ENCODE measurements around the gene PPP1R3F. TPM values are rescaled to one million over a fixed set of nuclear protein-coding genes. Genes with fewer than 3 reads are reported as not detected.

The PPP1R3F gene
- total and polyA plus RNA-seq, 4 donors: 0.78 to 1.7 (median 1.4) TPM

DNA sequence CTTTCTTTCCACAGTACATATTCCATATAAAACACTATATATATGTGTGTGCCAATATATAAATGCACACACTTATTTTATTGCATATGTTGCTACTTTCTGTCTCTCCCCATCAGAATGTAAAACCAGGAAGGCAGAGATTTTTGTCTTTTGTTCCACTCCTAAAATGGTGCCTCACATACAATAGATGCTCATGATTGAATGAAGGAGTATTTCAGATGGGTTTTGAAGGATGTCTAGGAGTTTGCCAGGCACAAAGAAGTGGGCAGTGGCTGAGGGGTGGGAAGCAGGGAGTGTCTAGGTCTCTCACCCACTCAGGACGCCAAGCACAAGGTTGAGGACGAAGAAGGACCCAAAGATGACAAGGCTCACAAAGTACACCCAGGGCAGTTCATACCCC lies 41.9 kb upstream of the PPP1R3F start:
- Histone ChIP-seq H3K9ac (ENCODE audit: low read depth in 1 of 2, low read length in 2 of 2) (no peak overlapping the region), H3K4me1 (ENCODE audit: control insufficient read depth in 4 of 4, insufficient read depth in 4 of 4, low read length in 3 of 4) (no peaks in the 10 kb centered on the region), H3K36me3 (ENCODE audit: control insufficient read depth in 4 of 4, insufficient read depth in 3 of 4, low read depth in 1 of 4, low read length in 3 of 4) (no peaks in the 10 kb centered on the region), H3K9me3 (ENCODE audit: control insufficient read depth in 4 of 4, low read length in 3 of 4) (no peaks in the 10 kb centered on the region), H3K27me3 (ENCODE audit: control insufficient read depth in 4 of 4, insufficient read depth in 4 of 4, low read length in 3 of 4) (peaks cover 0 to 2% (median 0%) of the 10 kb centered on the region in 4 donors), H3K27ac (ENCODE audit: low read depth in 1 of 2, low read length in 2 of 2) (no peak overlapping the region), H3K4me3 (ENCODE audit: low read depth in 1 of 3, low read length in 3 of 3) (no peak overlapping the region)
- WGBS: 75% methylated on average over 2 of the region's 2 CpGs
- TF ChIP-seq, protein P1, sequence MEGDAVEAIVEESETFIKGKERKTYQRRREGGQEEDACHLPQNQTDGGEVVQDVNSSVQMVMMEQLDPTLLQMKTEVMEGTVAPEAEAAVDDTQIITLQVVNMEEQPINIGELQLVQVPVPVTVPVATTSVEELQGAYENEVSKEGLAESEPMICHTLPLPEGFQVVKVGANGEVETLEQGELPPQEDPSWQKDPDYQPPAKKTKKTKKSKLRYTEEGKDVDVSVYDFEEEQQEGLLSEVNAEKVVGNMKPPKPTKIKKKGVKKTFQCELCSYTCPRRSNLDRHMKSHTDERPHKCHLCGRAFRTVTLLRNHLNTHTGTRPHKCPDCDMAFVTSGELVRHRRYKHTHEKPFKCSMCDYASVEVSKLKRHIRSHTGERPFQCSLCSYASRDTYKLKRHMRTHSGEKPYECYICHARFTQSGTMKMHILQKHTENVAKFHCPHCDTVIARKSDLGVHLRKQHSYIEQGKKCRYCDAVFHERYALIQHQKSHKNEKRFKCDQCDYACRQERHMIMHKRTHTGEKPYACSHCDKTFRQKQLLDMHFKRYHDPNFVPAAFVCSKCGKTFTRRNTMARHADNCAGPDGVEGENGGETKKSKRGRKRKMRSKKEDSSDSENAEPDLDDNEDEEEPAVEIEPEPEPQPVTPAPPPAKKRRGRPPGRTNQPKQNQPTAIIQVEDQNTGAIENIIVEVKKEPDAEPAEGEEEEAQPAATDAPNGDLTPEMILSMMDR (IDR thresholded peaks at IDR 0.05; ENCODE audit: low read depth, low read length, missing input control): no peak
- no peak for TF ChIP-seq TAF1 (conservative IDR thresholded peaks at IDR 0.05)
- no peak for TF ChIP-seq HNF4G (IDR thresholded peaks at IDR 0.05)
- TF ChIP-seq HNF4A (conservative IDR thresholded peaks at IDR 0.05): no peak
- no peak for TF ChIP-seq YY1 (IDR thresholded peaks at IDR 0.05)
- TF ChIP-seq GABPA (IDR thresholded peaks at IDR 0.05 in 1 of 2, conservative IDR thresholded peaks at IDR 0.05 in 1 of 2): no peak
- no peak for TF ChIP-seq FOXA1 (IDR thresholded peaks at IDR 0.05)
- TF ChIP-seq EGR1 (IDR thresholded peaks at IDR 0.05; ENCODE audit: low read depth in 2 of 2): no peak
- no peak for TF ChIP-seq FOXA2 (IDR thresholded peaks at IDR 0.05)
- TF ChIP-seq, protein P2, sequence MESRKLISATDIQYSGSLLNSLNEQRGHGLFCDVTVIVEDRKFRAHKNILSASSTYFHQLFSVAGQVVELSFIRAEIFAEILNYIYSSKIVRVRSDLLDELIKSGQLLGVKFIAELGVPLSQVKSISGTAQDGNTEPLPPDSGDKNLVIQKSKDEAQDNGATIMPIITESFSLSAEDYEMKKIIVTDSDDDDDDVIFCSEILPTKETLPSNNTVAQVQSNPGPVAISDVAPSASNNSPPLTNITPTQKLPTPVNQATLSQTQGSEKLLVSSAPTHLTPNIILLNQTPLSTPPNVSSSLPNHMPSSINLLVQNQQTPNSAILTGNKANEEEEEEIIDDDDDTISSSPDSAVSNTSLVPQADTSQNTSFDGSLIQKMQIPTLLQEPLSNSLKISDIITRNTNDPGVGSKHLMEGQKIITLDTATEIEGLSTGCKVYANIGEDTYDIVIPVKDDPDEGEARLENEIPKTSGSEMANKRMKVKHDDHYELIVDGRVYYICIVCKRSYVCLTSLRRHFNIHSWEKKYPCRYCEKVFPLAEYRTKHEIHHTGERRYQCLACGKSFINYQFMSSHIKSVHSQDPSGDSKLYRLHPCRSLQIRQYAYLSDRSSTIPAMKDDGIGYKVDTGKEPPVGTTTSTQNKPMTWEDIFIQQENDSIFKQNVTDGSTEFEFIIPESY (IDR thresholded peaks at IDR 0.05): no peak
- no peak for TF ChIP-seq NR2F2 (IDR thresholded peaks at IDR 0.05)
- TF ChIP-seq, protein P3, sequence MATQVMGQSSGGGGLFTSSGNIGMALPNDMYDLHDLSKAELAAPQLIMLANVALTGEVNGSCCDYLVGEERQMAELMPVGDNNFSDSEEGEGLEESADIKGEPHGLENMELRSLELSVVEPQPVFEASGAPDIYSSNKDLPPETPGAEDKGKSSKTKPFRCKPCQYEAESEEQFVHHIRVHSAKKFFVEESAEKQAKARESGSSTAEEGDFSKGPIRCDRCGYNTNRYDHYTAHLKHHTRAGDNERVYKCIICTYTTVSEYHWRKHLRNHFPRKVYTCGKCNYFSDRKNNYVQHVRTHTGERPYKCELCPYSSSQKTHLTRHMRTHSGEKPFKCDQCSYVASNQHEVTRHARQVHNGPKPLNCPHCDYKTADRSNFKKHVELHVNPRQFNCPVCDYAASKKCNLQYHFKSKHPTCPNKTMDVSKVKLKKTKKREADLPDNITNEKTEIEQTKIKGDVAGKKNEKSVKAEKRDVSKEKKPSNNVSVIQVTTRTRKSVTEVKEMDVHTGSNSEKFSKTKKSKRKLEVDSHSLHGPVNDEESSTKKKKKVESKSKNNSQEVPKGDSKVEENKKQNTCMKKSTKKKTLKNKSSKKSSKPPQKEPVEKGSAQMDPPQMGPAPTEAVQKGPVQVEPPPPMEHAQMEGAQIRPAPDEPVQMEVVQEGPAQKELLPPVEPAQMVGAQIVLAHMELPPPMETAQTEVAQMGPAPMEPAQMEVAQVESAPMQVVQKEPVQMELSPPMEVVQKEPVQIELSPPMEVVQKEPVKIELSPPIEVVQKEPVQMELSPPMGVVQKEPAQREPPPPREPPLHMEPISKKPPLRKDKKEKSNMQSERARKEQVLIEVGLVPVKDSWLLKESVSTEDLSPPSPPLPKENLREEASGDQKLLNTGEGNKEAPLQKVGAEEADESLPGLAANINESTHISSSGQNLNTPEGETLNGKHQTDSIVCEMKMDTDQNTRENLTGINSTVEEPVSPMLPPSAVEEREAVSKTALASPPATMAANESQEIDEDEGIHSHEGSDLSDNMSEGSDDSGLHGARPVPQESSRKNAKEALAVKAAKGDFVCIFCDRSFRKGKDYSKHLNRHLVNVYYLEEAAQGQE (IDR thresholded peaks at IDR 0.05): no peak
- no peak for DNase-seq (ENCODE audit: low spot score)

DNA sequence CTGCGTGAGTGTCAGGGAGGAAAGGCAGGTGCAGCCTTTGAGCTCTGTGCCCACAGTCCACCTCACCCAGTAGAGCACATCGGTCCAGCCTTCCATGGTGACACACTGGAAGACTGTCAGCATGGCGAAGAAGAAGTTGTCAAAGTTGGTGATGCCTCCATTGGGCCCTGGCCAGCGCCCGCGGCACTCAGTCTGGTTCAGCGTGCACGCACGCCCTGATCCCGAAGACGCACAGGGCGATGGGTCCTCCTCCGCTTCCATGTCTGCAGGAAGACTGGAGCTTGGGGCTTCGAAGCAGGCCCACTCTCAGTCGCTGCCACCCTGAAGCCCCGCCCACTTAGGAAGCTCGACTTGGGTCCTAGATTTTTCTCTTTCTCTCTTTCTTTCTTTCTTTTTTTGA lies 41.4 kb upstream of the PPP1R3F start:
- DNase-seq (ENCODE audit: low spot score): no peak

More for the DNA sequence above, 41.4 kb upstream of the PPP1R3F start:
- Histone ChIP-seq H3K4me3 (ENCODE audit: low read depth in 1 of 3, low read length in 3 of 3) (no peak overlapping the region), H3K9me3 (ENCODE audit: control insufficient read depth in 4 of 4, low read length in 3 of 4) (no peaks in the 10 kb centered on the region), H3K9ac (ENCODE audit: low read depth in 1 of 2, low read length in 2 of 2) (no peak overlapping the region), H3K27ac (ENCODE audit: low read depth in 1 of 2, low read length in 2 of 2) (no peak overlapping the region), H3K27me3 (ENCODE audit: control insufficient read depth in 4 of 4, insufficient read depth in 4 of 4, low read length in 3 of 4) (peaks cover 0 to 2% (median 0%) of the 10 kb centered on the region in 4 donors), H3K4me1 (ENCODE audit: control insufficient read depth in 4 of 4, insufficient read depth in 4 of 4, low read length in 3 of 4) (no peaks in the 10 kb centered on the region), H3K36me3 (ENCODE audit: control insufficient read depth in 4 of 4, insufficient read depth in 3 of 4, low read depth in 1 of 4, low read length in 3 of 4) (no peaks in the 10 kb centered on the region)
- 90% methylated on average over 17 of the region's 17 CpGs for WGBS
- TF ChIP-seq, protein P4, sequence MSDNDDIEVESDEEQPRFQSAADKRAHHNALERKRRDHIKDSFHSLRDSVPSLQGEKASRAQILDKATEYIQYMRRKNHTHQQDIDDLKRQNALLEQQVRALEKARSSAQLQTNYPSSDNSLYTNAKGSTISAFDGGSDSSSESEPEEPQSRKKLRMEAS (IDR thresholded peaks at IDR 0.05): no peak

Measured in liver (tissue), 9 donors.